Tibial artery (tissue), 4 donors: ENCODE measurements around the gene LDAF1.
A peak's percentile ranks its signal among the peaks of the same experiment; 100 is the strongest.
"Not testable (repeated sequence)": the region's sequence is repeated elsewhere in the genome, so short reads cannot be mapped to it uniquely, and the experiment has no call there.

ENCODE experiments used
- DNase-seq, 2 donors: peaks; one replicate each; pipeline ENCODE4 v3.0.0-alpha.2; 2019
- H3K27ac ChIP-seq, 2 donors: fragments of 200-600 bp; sonication (generic) in 1 of 2; 1 replicate in 1 of 2; 2 replicates in 1 of 2; pipeline ENCODE4 v1.5.1; 2018 to 2019; ENCODE audit warnings: mild to moderate bottlenecking in 1 of 2
- H3K27me3 ChIP-seq, 2 donors: fragments of 200-600 bp; sonication (generic) in 1 of 2; one replicate each; pipeline versions ENCODE4 v1.5.1 to v1.6.0; 2016 to 2019
- H3K36me3 ChIP-seq, 3 donors: fragments of 200-600 bp; sonication (generic) in 2 of 3; one replicate each; pipeline ENCODE4 v1.5.1; 2016 to 2019; ENCODE audit warnings: mild to moderate bottlenecking in 2 of 3
- H3K4me1 ChIP-seq, 4 donors: fragments of 200-600 bp; sonication (generic) in 2 of 4; 1 replicate in 3 of 4; 2 replicates in 1 of 4; pipeline ENCODE4 v1.5.1; 2016 to 2019
- H3K4me3 ChIP-seq, 2 donors: fragments of 200-600 bp; sonication (generic) in 1 of 2; 1 replicate in 1 of 2; 2 replicates in 1 of 2; pipeline ENCODE4 v1.5.1; 2018 to 2019; ENCODE audit warnings: mild to moderate bottlenecking in 2 of 2
- H3K9me3 ChIP-seq, 3 donors: fragments of 200-600 bp; sonication (generic) in 1 of 3; one replicate each; pipeline ENCODE4 v1.5.1; 2016 to 2019
- intact Hi-C: fragments of 100-400 bp; cut with DNase I; formaldehyde crosslinking; loops from one replicate; pipeline ENCODE4 v1.15.0; 2023; ENCODE audit warnings: low total_unique reads
- TF ChIP-seq, protein P1 (sequence below), 2 experiments: fragments of 200-600 bp in 1 of 2; fragments of 450-650 bp in 1 of 2; IDR thresholded peaks; one replicate each; pipeline ENCODE4 v1.5.1; 2017 to 2019; ENCODE audit warnings: antibody characterized with exemption in 2 of 2, mild to moderate bottlenecking in 1 of 2, moderate library complexity in 1 of 2

LDAF1 gene

DNA sequence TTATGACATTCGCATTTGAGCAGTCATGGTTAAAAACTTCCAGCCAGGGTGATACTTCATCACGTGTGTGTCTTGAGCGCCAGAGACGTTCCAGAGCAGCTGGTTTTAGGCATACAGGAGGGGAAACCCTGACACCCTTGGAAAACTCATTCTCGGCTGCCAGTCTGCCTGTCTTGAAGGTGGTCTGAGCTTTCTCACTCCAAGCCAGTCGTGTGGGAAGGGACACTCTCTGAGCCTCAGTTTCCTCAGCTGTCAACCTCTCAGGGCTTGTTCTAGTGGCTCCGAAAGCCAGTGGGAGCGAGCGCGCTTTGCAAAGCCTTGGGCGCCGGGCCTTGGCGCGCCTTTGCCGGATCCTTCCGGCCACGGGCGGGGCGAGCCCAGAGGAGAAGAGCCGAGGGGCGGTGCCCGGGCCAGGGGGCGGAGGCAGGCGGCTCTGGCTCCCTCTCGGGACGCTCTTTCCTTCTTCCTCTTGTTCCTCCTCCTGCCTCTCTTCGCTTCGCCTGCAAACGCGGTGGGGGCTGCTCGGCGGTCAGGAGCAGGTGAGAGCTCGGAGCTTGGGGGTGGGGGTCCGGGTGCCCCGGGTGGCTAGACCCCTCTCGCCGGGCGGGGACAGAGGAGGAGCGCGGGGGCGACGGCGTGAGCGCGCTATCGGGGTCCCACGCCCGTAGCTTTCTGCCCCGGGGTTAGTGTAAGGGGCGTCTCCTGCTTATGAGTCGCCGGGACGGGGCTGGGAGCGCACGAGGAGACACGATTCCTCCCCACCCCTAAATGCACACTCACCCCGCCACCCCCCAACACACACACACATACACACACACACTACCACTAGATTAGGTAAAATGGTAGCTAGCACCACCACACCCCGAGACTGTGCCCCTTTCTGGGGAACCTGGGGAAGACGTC, at the start of gene LDAF1:
TSS of gene LDAF1 (plus strand) at position 467 of the 903 bp plus-strand sequence. CDS start 2,509 bp downstream, outside the sequence.
- Histone ChIP-seq H3K9me3 (no peaks in the 10 kb centered on the region), H3K36me3 (no peaks in the 10 kb centered on the region), H3K4me1 (peaks cover 0 to 54% (median 40%) of the 10 kb centered on the region in 4 donors), H3K4me3 (peak within 1 kb of the TSS; percentile 75 to 91), H3K27me3 (no peaks in the 10 kb centered on the region), H3K27ac (peak within 1 kb of the TSS; percentile 86 to 92)
- TF ChIP-seq, protein P1, sequence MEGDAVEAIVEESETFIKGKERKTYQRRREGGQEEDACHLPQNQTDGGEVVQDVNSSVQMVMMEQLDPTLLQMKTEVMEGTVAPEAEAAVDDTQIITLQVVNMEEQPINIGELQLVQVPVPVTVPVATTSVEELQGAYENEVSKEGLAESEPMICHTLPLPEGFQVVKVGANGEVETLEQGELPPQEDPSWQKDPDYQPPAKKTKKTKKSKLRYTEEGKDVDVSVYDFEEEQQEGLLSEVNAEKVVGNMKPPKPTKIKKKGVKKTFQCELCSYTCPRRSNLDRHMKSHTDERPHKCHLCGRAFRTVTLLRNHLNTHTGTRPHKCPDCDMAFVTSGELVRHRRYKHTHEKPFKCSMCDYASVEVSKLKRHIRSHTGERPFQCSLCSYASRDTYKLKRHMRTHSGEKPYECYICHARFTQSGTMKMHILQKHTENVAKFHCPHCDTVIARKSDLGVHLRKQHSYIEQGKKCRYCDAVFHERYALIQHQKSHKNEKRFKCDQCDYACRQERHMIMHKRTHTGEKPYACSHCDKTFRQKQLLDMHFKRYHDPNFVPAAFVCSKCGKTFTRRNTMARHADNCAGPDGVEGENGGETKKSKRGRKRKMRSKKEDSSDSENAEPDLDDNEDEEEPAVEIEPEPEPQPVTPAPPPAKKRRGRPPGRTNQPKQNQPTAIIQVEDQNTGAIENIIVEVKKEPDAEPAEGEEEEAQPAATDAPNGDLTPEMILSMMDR (IDR thresholded peaks at IDR 0.05): no peak
- intact Hi-C loops: loop anchor here (5.0 to 10.0 kb wide), 2 partner anchors 144 to 1516 kb away; no protein-coding TSS in a partner anchor
- peak; percentile 88 to 94 for DNase-seq

GRCh38 chr16:21115551-21115950, 42.9 kb upstream of the LDAF1 start:
- intact Hi-C loops, H3K4me1 ChIP-seq, H3K36me3 ChIP-seq, DNase-seq, H3K27ac ChIP-seq, H3K9me3 ChIP-seq, H3K27me3 ChIP-seq, H3K4me3 ChIP-seq: not testable (repeated sequence)

GRCh38 chr16:21116148-21116693, 42.3 kb upstream of the LDAF1 start:
- H3K27me3 ChIP-seq: no peaks in the 10 kb centered on the region
- H3K4me3 ChIP-seq: no peak overlapping the region
- TF ChIP-seq, protein P1 (IDR thresholded peaks at IDR 0.05): no peak
- H3K9me3 ChIP-seq: no peaks in the 10 kb centered on the region
- DNase-seq: no peak
- no peaks in the 10 kb centered on the region for H3K36me3 ChIP-seq
- intact Hi-C loops: no loop called here
- H3K27ac ChIP-seq: no peak overlapping the region
- H3K4me1 ChIP-seq: no peaks in the 10 kb centered on the region

DNA sequence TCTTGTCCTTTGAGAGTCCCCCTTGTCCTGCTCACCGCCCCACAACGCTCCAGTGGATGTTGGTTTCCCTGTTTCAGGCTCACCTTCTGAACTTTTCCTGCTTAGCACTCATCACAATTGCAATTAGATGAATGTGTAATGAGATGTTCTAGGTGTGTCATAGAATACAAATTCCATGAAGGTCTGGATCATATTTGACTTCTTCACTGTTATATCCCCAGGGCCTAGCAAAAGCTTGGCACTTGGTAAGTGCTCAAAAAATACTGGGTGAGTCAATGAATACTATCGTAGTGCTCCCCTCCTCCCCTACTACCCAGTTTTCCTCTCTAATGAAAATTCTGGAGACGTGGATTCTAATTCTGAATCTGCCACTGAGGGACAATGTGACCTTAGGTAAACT, 40.9 kb upstream of the LDAF1 start:
- TF ChIP-seq, protein P1 (IDR thresholded peaks at IDR 0.05): no peak
- no peak for DNase-seq

DNA sequence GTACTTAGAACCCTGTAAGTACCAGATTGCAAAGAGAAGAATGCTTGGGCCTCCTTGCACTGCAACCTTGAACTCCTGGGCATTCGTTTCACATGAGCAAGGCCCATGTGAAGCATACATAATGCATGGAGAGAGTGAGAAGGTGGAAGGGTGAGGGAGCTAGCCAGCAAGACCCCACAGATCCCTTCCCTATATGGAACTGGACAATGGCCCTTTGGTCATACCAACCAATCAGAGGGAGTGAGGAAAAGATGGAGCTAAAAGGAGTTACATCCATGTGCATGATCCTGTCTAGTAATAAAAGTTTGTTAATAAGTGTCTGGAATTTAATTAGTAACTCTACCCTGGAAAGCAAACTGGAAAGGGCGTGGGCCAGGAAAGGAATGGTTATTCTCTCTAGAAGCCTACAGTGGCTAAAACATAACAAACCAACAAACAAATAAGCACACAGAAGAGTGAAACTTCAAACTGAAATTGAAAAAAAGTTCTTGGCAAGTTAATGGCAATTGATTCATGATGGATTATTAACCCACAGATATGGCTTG, 37.4 kb upstream of the LDAF1 start:
- no peaks in the 10 kb centered on the region for H3K27me3 ChIP-seq
- H3K27ac ChIP-seq: no peak overlapping the region
- TF ChIP-seq, protein P1 (IDR thresholded peaks at IDR 0.05): no peak
- no peaks in the 10 kb centered on the region for H3K9me3 ChIP-seq
- no peaks in the 10 kb centered on the region for H3K4me1 ChIP-seq
- no peak for DNase-seq
- H3K36me3 ChIP-seq: no peaks in the 10 kb centered on the region
- intact Hi-C loops: no loop called here
- H3K4me3 ChIP-seq: no peak overlapping the region

More for the DNA sequence above, 40.9 kb upstream of the LDAF1 start:
- H3K27me3 ChIP-seq: no peaks in the 10 kb centered on the region
- no peak overlapping the region for H3K27ac ChIP-seq
- no peaks in the 10 kb centered on the region for H3K36me3 ChIP-seq
- no peaks in the 10 kb centered on the region for H3K9me3 ChIP-seq
- intact Hi-C loops: no loop called here
- H3K4me1 ChIP-seq: no peaks in the 10 kb centered on the region
- no peak overlapping the region for H3K4me3 ChIP-seq

DNA sequence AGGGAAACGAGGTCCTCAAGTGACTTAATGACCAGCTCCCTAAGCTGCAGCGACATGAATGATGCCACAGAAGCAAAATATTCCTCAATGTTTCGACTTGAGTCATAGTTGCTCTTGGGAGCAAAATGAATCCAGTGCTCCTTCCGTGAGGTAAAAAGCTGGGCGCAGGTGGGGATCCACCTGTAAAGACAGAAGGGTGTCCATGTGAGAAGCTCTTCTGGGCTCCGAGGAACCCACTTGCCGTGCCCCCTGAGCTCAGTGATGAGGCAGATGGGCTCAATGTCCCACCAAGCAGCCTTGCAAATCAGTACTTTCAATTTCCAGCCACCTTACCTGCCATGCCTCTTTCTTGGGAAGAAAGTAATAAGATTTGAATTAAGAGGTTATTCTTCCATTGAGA, 33.3 kb upstream of the LDAF1 start:
- no peak overlapping the region for H3K4me3 ChIP-seq
- no peak for DNase-seq
- no peaks in the 10 kb centered on the region for H3K36me3 ChIP-seq
- peaks cover 0 to 3% of the 10 kb centered on the region in 2 donors for H3K27me3 ChIP-seq
- H3K9me3 ChIP-seq: no peaks in the 10 kb centered on the region
- intact Hi-C loops: no loop called here
- no peaks in the 10 kb centered on the region for H3K4me1 ChIP-seq
- no peak overlapping the region for H3K27ac ChIP-seq
- TF ChIP-seq, protein P1 (IDR thresholded peaks at IDR 0.05): no peak
